ENCODE measurements around the gene SPATA21.

Gene SPATA21

DNA sequence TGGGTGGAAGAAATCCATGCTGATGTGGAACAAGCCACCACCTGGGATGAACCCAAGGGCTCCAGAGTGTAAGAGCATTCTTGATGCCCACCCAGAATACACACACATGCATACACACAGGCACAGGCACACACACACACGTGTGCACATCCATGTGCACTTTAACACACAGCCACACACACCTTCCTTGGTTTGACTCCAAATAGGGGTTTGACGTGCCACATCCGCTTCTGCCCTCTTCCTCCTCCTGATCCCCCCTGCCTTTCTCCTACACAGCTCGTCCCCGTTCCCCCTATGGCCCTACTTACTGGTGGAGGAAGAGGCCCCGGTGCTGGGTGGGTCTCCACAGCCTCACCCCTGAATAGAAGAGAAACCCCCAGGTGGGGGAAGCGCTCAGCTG lies 16.0 kb downstream of the SPATA21 start:
- no peak for DNase-seq (ENCODE audit: low read depth in 3 of 3, low spot score in 1 of 3)

- DNase-seq (ENCODE audit: low read depth in 3 of 3, low spot score in 1 of 3), result peak; percentile 12 to 21 (median 19)
Observed at GRCh38 chr1:16420424-16421118, 16.7 kb downstream of the SPATA21 start.

GRCh38 chr1:16418823-16419425 lies 18.3 kb downstream of the SPATA21 start:
- no peak for DNase-seq (ENCODE audit: low read depth in 3 of 3, low spot score in 1 of 3)

- no peak for DNase-seq (ENCODE audit: low read depth in 3 of 3, low spot score in 1 of 3)
Observed at GRCh38 chr1:16413191-16413590, 24.0 kb downstream of the SPATA21 start.

GRCh38 chr1:16410803-16411202 lies 26.4 kb downstream of the SPATA21 start:
- DNase-seq (ENCODE audit: low read depth in 3 of 3, low spot score in 1 of 3), result no peak

GRCh38 chr1:16409536-16410152 lies 27.6 kb downstream of the SPATA21 start:
- DNase-seq (ENCODE audit: low read depth in 3 of 3, low spot score in 1 of 3), result no peak

- DNase-seq (ENCODE audit: low read depth in 3 of 3, low spot score in 1 of 3), result no peak
Observed at GRCh38 chr1:16406868-16407267, 30.4 kb downstream of the SPATA21 start.

DNA sequence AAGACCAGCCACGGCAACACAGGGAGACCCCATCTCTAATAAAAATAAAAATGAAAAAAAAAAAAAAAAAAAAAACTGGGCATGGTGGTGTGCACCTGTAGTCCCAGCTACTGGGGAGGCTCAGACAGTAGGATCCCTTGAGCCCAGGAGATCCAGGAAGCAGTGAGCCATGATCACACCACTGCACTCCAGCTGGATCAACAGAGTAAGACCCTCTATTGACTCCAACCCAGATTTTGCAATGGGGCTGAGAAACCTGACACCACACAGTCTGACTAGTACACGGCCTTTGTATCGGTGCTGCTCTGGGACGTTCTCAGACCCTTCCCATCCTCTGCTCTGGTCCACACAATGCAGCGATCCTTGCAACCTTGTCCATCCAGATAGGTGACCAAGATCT lies 31.8 kb downstream of the SPATA21 start:
- no peak for DNase-seq (ENCODE audit: low read depth in 3 of 3, low spot score in 1 of 3)

GRCh38 chr1:16402742-16403141 lies 34.5 kb downstream of the SPATA21 start:
- DNase-seq (ENCODE audit: low read depth in 3 of 3, low spot score in 1 of 3), result no peak

GRCh38 chr1:16398371-16398953 lies 38.8 kb downstream of the SPATA21 start:
- DNase-seq (ENCODE audit: low read depth in 3 of 3, low spot score in 1 of 3), result no peak

GRCh38 chr1:16397120-16397519 lies 40.1 kb downstream of the SPATA21 start:
- DNase-seq (ENCODE audit: low read depth in 3 of 3, low spot score in 1 of 3), result no peak

DNA sequence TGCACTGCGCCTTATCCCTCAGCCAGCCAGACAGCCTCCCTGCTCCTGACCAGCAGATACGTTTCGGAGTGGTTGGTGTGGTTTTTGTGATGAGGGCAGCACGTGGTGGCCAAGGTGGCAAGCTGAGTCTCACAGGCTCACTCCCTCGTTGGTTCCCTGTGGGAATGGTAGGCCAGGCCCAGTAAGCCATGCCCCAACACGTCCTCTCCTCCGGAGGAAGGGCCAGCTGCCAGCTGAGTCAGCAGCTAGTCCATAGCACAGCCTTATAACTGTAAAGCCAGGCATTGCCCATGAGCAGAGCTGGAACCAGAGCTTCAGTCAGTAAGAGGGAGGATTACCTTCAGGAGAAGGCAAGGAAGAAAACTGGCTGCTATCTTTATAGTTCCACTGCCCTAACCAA lies 40.6 kb downstream of the SPATA21 start:
- no peak for DNase-seq (ENCODE audit: low read depth in 3 of 3, low spot score in 1 of 3)

DNA sequence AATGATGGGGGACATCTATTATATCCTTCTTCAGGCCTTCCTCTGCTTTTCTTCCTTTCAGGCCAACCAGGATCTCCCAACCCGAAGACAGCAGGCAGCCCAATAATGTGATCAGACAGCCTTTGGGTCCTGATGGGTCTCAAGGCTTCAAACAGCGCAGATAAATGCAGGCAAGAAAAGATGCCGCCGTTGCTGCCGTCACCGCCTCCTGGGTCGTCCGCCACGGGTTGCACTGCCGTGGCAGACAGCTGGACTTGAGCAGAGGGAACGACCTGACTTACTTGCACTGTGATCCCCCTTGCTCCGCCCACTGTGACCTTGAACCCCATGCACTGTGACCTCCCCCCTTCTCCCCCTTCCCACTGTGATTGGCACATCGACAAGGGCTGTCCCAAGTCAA lies 42.2 kb downstream of the SPATA21 start:
- DNase-seq (ENCODE audit: low read depth in 3 of 3, low spot score in 1 of 3), result no peak

- no peak for DNase-seq (ENCODE audit: low read depth in 3 of 3, low spot score in 1 of 3)
Observed at GRCh38 chr1:16393570-16394521, 43.4 kb downstream of the SPATA21 start.

DNA sequence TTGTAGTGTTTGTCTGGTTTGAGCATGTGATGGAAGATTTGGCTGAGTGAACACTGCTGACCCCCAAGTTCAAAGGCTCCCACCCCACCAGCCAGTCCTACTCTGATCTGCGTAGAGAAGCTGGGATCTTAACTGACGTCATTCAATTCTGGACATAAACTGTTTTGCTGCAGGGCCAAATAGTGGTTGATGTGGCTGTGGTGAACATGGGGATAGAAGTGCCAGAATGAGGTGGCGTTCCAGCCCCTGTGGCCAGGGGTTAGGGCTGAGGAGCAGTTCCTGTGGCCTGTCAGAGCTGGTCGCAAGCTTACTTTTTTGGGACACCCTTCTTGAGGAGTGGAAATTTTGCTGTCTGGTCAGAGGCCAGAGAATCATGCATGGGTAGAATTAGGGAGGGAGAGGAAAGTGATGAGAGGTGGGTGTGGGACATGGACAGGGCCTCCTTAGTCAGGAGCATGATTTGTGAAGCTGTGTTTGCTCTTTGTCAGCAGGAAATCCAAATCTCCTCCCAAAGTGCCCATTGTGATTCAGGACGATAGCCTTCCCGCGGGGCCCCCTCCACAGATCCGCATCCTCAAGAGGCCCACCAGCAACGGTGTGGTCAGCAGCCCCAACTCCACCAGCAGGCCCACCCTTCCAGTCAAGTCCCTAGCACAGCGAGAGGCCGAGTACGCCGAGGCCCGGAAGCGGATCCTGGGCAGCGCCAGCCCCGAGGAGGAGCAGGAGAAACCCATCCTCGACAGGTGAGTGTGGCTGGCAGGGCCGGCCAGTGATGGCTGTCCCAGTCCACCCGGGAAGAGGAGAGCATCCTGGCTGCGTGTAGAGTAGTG lies 44.3 kb downstream of the SPATA21 start:
- DNase-seq (ENCODE audit: low read depth in 3 of 3, low spot score in 1 of 3), result no peak

DNA sequence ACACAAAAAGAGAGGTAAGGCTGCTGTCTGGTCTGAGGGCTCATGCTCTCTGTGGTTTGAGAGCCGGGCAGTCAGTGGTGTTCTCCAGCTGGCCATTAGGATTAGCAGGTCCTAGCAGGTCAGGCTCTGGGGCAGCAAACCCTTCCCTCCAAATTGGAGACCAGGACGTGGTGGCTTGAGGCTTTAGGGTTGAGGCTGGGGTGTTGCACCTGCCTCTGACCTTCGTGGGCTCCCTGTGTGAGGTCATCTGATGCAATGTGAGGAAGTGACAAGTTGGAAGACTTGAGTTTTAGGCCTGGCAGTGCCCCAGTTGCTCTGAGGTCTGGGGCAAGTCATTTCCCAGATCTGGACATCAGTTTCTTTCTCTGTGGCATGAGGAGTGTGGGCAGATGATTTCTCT lies 45.8 kb downstream of the SPATA21 start:
- no peak for DNase-seq (ENCODE audit: low read depth in 3 of 3, low spot score in 1 of 3)

- DNase-seq (ENCODE audit: low read depth in 3 of 3, low spot score in 1 of 3), result no peak
Observed at GRCh38 chr1:16387201-16388188, 49.7 kb downstream of the SPATA21 start.

GRCh38 chr1:16386454-16387113 lies 50.6 kb downstream of the SPATA21 start:
- DNase-seq (ENCODE audit: low read depth in 3 of 3, low spot score in 1 of 3), result no peak
